NCI-H748 (cell line): ENCODE data around the gene GHRL.
"Not testable (repeated sequence)": the region's sequence is repeated elsewhere in the genome, so short reads cannot be mapped to it uniquely, and the experiment has no call there.

Source experiments
- DNase-seq: peaks from one replicate; lab custom pipeline; 2025; ENCODE audit not compliant: unreplicated experiment; lab: John Stamatoyannopoulos, UW

Gene GHRL

GRCh38 chr3:10300087-10300486, 7.3 kb upstream of the GHRL start:
- DNase-seq: no peak

GRCh38 chr3:10299679-10300078, 6.9 kb upstream of the GHRL start:
- no peak for DNase-seq

- DNase-seq: no peak
These were observed 6.4 kb upstream of the GHRL start for GRCh38 chr3:10299175-10299574.

- not testable (repeated sequence) for DNase-seq
These were observed 5.3 kb upstream of the GHRL start for GRCh38 chr3:10298064-10298463.

- no peak for DNase-seq
These were observed 1.4 kb upstream of the GHRL start for GRCh38 chr3:10294030-10294586.

- no peak for DNase-seq
These were observed 1.1 kb downstream of the GHRL start for GRCh38 chr3:10291641-10292040.

- DNase-seq: no peak
These were observed 2.1 kb downstream of the GHRL start for GRCh38 chr3:10290481-10291176.

- DNase-seq: no peak
These were observed 2.9 kb downstream of the GHRL start for GRCh38 chr3:10289787-10290355.

- no peak for DNase-seq
These were observed 3.7 kb downstream of the GHRL start for GRCh38 chr3:10289077-10289476.

- DNase-seq: no peak
These were observed 4.2 kb downstream of the GHRL start for GRCh38 chr3:10288575-10288960.

GRCh38 chr3:10287936-10288574, 4.7 kb downstream of the GHRL start:
- no peak for DNase-seq

- no peak for DNase-seq
These were observed 6.0 kb downstream of the GHRL start for GRCh38 chr3:10286596-10287295.

- no peak for DNase-seq
These were observed 6.6 kb downstream of the GHRL start for GRCh38 chr3:10286133-10286524.

GRCh38 chr3:10285272-10286132, 7.2 kb downstream of the GHRL start:
- no peak for DNase-seq

- DNase-seq: no peak
These were observed 8.3 kb downstream of the GHRL start for GRCh38 chr3:10284496-10284895.

GRCh38 chr3:10283638-10284037, 9.1 kb downstream of the GHRL start:
- DNase-seq: no peak

GRCh38 chr3:10281951-10282350, 10.8 kb downstream of the GHRL start:
- no peak for DNase-seq

- no peak for DNase-seq
These were observed 12.2 kb downstream of the GHRL start for GRCh38 chr3:10280571-10280970.

- DNase-seq: no peak
These were observed 12.6 kb downstream of the GHRL start for GRCh38 chr3:10280177-10280529.

GRCh38 chr3:10279384-10280176, 13.2 kb downstream of the GHRL start:
- DNase-seq: no peak
